NCI-H146 (cell line): ENCODE measurements around the gene KISS1R.

ENCODE experiments used
- DNase-seq: peaks from one replicate; lab custom pipeline; 2025; lab: John Stamatoyannopoulos, UW

The KISS1R gene

GRCh38 chr19:938233-938923 lies 21.2 kb downstream of the KISS1R start:
- DNase-seq, result no peak

GRCh38 chr19:939439-939838 lies 22.3 kb downstream of the KISS1R start:
- DNase-seq, result no peak

- DNase-seq, result no peak
These were observed 22.8 kb downstream of the KISS1R start for GRCh38 chr19:939922-940321.

GRCh38 chr19:940591-941291 lies 23.6 kb downstream of the KISS1R start:
- no peak for DNase-seq

DNA sequence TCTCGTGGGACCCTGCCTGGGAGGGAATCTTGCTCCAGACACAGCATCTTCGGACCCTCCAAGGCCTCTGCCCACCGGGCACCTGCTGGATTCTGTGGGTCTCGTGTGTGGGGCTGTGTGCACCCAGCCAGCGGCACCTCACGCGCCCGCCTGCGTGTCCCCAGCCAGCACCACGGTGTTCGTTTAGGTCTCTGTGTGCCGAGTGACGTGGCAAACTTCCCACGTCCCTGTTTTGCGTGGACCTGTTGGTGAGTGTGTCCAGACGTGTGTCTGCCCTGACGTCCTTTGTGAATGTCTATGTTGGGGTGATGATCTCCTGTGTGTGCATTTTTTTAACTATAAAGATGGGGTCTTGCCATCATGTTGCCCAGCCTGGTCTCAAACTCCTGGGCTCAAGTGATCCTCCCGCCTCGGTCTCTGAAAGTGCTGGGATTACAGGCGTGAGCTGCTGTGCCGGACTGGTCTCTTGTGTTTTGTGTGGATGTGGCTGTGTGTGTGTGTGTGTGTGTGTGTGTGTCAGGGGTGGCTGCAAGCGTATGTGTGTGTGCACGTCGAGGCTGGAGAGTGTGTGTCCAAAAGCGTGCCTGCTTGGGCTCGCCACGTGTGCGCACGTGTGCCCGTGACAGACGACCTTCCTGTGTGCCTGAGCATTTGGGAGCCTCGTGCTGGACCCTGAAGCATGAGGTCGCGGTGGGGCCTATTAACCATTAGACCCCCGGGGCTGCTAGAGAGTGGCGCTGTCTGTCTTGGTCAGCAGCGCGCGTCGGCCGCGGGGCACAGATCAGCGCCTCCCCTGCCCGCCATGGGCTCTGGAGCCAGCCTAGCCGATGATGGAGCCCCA lies 24.4 kb downstream of the KISS1R start:
- no peak for DNase-seq

DNA sequence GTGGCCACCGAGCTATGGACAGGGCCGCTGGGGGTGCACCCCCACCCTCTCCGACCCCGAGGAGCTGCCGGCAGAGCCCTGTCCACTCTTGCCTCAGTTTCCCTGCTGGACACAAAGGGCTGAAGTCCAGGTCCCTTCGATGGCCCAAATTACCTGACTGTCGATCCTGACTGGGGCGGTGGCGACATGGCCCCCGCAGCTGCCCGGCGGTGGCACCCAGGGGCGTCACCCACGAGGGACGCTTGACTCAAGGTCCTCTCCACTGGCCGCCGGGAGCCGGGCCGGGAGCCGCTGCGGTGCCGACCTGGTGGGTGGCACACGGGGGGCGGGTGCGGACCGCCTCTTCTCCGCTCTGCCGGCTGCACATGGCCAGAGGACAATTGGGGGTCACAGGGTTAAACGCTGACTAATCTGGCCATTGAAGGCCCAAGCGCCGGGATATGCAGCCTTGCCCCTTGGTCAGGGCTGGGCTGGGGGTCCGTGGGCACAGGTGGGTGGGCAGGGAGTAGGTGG lies 25.1 kb downstream of the KISS1R start:
- DNase-seq, result no peak

DNA sequence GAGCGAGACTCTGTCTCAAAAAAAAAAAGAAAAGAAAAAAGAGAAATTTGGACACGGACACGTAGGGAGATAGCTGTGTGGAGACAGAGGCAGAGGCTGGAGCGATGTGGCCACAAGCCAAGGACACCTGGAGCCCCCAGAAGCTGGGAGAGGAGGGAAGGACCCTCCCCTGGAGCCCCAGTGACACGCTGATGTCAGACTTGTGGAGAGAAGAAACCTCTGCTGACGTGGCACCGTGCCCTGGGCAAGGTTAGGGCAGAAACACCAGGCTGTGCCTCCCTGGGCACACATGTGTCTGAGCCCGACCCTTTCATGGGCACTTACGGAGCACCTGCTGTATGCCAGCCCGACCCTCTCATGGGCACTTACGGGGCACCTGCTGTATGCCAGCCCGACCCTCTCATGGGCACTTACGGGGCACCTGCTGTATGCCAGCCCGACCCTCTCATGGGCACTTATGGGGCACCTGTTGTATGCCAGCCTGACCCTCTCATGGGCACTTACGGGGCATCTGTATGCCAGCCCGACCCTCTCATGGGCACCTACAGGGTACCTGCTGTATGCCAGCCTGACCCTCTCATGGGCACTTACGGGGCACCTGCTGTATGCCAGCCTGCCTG lies 26.5 kb downstream of the KISS1R start:
- DNase-seq, result no peak

GRCh38 chr19:944171-944567 lies 27.0 kb downstream of the KISS1R start:
- no peak for DNase-seq

- no peak for DNase-seq
These were observed 27.6 kb downstream of the KISS1R start for GRCh38 chr19:944663-945241.

DNA sequence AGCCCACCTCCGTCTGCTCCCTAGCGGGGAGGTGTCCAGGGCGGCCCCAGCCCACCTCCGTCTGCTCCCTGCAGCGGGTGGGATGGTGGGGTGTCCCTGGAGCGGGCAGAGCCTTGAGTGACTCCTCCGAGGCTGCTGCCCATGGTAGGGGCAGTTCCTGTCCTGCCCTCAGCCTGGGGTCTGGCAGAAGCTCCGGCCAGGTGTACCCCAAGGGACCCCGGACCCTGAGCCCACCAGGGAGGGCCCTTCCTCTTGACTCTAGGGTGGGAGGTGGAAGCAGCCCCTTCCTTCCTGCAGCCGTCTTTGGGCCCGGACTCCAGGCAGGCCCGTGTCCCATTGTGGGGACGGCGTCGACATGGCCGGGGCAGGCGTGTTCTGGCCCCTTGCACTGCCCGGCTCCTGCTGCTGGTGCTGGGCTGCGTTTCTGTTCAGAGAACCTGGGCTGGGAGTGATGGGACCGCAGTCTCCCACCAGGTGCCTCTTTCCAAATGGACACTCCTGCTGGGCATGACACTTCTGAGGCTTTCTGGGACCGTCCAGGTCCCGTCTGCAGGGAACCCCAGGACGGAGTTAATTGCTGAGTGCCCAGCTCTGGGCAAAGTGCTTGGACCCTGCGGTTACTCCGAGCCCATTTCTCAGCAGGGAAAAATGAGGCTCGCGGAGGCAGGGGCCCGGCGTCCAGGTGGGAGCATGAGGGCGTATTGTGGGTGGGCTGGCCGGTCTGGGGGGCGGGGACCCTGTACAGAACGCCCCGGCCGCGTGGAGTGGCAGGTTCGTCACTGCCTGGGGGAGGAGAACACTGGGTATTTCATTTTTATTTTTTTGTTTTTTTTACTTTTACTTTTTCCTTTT lies 28.5 kb downstream of the KISS1R start:
- DNase-seq, result no peak

- no peak for DNase-seq
These were observed 30.1 kb downstream of the KISS1R start for GRCh38 chr19:947090-947706.

- DNase-seq, result no peak
These were observed 30.8 kb downstream of the KISS1R start for GRCh38 chr19:947707-948539.

GRCh38 chr19:948842-949496 lies 31.8 kb downstream of the KISS1R start:
- no peak for DNase-seq

GRCh38 chr19:950352-951066 lies 33.4 kb downstream of the KISS1R start:
- DNase-seq, result no peak

DNA sequence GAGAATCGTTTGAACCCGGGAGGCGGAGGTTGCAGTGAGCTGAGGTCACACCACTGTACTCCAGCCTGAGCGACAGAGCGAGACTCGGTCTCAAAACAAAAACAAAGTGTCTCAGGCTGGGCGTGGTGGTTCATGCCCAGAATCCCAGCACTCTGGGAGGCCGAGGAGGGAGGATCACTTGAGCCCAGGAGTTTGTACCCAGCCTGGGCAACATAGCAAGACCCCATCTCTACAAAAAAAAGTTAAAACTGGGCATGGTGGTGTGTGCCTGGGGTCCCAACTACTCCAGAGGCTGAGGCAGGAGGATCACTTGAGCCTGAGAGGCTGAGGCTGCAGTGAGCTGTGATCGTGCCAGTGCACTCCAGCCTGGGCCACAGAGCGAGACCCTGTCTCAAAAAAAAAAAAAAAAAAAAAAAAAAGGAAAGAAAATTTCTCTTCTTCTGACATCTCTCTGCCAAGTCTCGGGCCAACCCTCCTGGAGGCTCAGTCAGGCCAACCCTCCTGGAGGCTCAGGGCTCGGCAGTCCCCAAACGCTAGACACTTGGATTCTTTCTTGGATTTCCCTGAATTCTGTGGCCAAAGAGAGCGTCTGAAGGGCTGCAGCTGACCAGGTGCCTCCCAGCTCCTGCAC lies 35.0 kb downstream of the KISS1R start:
- DNase-seq, result no peak

GRCh38 chr19:952680-953444 lies 35.7 kb downstream of the KISS1R start:
- DNase-seq, result no peak
